Body of pancreas (tissue), 4 donors: ENCODE results near the gene ITIH5. TPM values are rescaled to one million over a fixed set of nuclear protein-coding genes. Genes with fewer than 3 reads are reported as not detected.
"Not testable (repeated sequence)": the region's sequence is repeated elsewhere in the genome, so short reads cannot be mapped to it uniquely, and the experiment has no call there.

Experiments
- ATAC-seq: fragments of 150-250 bp; one replicate; pipeline ENCODE4 v1.9.1; 2016
- DNase-seq, 4 donors: peaks; one replicate each; pipeline ENCODE4 v3.0.0-alpha.2; 2019
- H3K27ac ChIP-seq, 4 donors: fragments of 200-600 bp; sonication (generic); 1 replicate in 3 of 4; 2 replicates in 1 of 4; pipeline versions ENCODE4 v1.5.1 to v1.6.1; 2016 to 2019; ENCODE audit warnings: mild to moderate bottlenecking in 1 of 4, mixed read lengths in 1 of 4, moderate library complexity in 1 of 4
- H3K27me3 ChIP-seq, 2 donors: fragments of 200-600 bp; sonication (generic); one replicate each; pipeline ENCODE4 v1.6.0; 2016; ENCODE audit warnings: mild to moderate bottlenecking in 1 of 2
- H3K36me3 ChIP-seq, 2 donors: fragments of 200-600 bp; sonication (generic); replicated peaks in 1 of 2; 2 replicates each; pipeline ENCODE4 v1.5.1; 2016; ENCODE audit warnings: low read depth in 2 of 2; ENCODE audit not compliant: insufficient read depth in 1 of 2
- H3K4me1 ChIP-seq: fragments of 200-600 bp; sonication (generic); one replicate; pipeline ENCODE4 v1.6.0; 2016
- H3K4me3 ChIP-seq, 2 donors: fragments of 200-600 bp; sonication (generic); 1 replicate in 1 of 2; 2 replicates in 1 of 2; pipeline ENCODE4 v1.5.1; 2016 to 2019
- H3K9me3 ChIP-seq, 3 donors: fragments of 200-600 bp; sonication (generic); 1 replicate in 2 of 3; 2 replicates in 1 of 3; pipeline ENCODE4 v1.5.1; 2016
- POLR2A ChIP-seq, 3 donors: fragments of 450-650 bp; IDR thresholded peaks; one replicate each; pipeline ENCODE4 v1.6.1; 2016; ENCODE audit warnings: antibody characterized with exemption in 3 of 3, mild to moderate bottlenecking in 2 of 3
- WGBS, 2 donors: methylation state at CpG; one replicate each; pipeline ENCODE4 v1.1.5; 2017; 5-methylcytosine and 5-hydroxymethylcytosine counted together
- intact Hi-C: fragments of 100-400 bp; cut with DNase I; formaldehyde crosslinking; loops from one replicate; pipeline ENCODE4 v1.15.1; 2023
- total RNA-seq, 2 donors: library from RNA; depleted of rRNA; stranded (reverse); fragments of >200 nt; gene quantifications; one replicate each; pipeline ENCODE4 v1.1.0, GENCODE V29; 2016
- TF ChIP-seq, protein P1 (sequence below), 7 experiments: fragments of 450-650 bp in 4 of 7; fragments of 200-600 bp in 3 of 7; sonication (generic) in 3 of 7; IDR thresholded peaks; one replicate each; pipeline ENCODE4 v1.5.1; 2016 to 2019; ENCODE audit warnings: antibody characterized with exemption in 7 of 7

The ITIH5 gene
- total RNA-seq, 2 donors from 2014 or later: 8.6 to 9.9 TPM

DNA sequence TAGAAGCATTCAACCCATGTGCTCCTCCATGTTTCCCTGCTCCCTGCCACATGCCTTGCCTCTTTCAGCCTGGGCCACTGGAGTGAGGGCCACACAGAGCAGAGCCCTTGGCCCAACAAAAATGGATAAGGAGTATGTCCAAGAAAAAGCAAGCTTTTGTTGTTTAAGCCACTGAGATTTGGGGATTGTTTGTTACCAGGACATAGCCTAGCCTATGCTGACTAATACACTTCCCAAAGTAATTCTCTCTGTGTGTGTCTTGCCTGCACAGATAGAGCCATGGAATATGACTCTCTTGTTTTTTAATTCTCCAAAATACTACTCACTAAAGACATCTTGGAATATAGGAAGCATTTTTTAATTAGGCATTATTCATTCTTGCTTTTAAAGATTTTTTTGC, 22.8 kb upstream of the ITIH5 start:
- no peak overlapping the region for H3K4me3 ChIP-seq
- TF ChIP-seq, protein P1, sequence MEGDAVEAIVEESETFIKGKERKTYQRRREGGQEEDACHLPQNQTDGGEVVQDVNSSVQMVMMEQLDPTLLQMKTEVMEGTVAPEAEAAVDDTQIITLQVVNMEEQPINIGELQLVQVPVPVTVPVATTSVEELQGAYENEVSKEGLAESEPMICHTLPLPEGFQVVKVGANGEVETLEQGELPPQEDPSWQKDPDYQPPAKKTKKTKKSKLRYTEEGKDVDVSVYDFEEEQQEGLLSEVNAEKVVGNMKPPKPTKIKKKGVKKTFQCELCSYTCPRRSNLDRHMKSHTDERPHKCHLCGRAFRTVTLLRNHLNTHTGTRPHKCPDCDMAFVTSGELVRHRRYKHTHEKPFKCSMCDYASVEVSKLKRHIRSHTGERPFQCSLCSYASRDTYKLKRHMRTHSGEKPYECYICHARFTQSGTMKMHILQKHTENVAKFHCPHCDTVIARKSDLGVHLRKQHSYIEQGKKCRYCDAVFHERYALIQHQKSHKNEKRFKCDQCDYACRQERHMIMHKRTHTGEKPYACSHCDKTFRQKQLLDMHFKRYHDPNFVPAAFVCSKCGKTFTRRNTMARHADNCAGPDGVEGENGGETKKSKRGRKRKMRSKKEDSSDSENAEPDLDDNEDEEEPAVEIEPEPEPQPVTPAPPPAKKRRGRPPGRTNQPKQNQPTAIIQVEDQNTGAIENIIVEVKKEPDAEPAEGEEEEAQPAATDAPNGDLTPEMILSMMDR (IDR thresholded peaks at IDR 0.05): no peak
- no peak for TF ChIP-seq POLR2A (IDR thresholded peaks at IDR 0.05)
- no peak for DNase-seq
- H3K27me3 ChIP-seq: no peaks in the 10 kb centered on the region
- H3K4me1 ChIP-seq: no peaks in the 10 kb centered on the region
- no peaks in the 10 kb centered on the region for H3K36me3 ChIP-seq
- H3K27ac ChIP-seq: no peak overlapping the region
- ATAC-seq: no peak
- intact Hi-C loops: loop anchor here (10.0 kb wide), 1 partner anchor 165 kb away; no protein-coding TSS in a partner anchor
- no peaks in the 10 kb centered on the region for H3K9me3 ChIP-seq

DNA sequence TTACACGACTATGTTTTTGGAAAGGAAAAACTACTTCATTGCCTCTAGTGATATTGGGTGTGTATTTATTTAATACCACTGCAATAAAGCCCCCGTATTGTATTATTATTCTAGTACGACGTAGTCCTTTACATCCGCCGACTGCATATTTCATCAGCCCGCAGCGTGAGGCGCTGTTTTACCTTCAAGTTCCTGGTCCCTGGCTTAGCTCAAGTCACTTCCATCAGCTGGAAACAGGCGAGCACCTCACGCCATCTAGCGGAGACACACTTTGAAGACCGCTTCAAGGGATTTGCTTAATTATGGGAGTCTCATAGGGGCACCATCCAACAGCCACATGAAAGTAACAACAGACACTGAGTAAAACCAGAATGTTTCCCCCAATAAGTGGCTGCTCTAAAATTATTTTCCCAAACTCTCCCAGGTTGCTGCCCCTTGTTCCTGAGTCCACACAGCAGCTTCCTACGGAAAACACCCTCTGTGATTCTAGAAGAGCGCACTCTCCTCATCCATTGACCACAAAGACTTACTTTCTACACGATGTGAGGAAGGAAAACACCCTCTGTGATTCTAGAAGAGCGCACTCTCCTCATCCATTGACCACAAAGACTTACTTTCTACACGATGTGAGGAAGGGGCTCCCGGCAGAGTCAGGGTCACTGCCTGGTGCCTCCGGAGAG, 20.6 kb upstream of the ITIH5 start:
- TF ChIP-seq POLR2A (IDR thresholded peaks at IDR 0.05): no peak
- TF ChIP-seq, protein P1 (IDR thresholded peaks at IDR 0.05): peak; percentile 85 to 98 (median 91)
- intact Hi-C loops: loop anchor here (10.0 kb wide), 1 partner anchor 163 kb away; no protein-coding TSS in a partner anchor
- H3K9me3 ChIP-seq: no peaks in the 10 kb centered on the region
- no peaks in the 10 kb centered on the region for H3K4me1 ChIP-seq
- H3K27me3 ChIP-seq: no peaks in the 10 kb centered on the region
- 16 to 21% methylated on average over 20 of the region's 20 CpGs for WGBS, 2 donors
- no peaks in the 10 kb centered on the region for H3K36me3 ChIP-seq
- DNase-seq (peak; percentile 81 to 91 (median 84)), ATAC-seq (peak; percentile 86)
- peak overlapping the region in 1 of 4 donors; percentile 6 for H3K27ac ChIP-seq
- H3K4me3 ChIP-seq: no peak overlapping the region

DNA sequence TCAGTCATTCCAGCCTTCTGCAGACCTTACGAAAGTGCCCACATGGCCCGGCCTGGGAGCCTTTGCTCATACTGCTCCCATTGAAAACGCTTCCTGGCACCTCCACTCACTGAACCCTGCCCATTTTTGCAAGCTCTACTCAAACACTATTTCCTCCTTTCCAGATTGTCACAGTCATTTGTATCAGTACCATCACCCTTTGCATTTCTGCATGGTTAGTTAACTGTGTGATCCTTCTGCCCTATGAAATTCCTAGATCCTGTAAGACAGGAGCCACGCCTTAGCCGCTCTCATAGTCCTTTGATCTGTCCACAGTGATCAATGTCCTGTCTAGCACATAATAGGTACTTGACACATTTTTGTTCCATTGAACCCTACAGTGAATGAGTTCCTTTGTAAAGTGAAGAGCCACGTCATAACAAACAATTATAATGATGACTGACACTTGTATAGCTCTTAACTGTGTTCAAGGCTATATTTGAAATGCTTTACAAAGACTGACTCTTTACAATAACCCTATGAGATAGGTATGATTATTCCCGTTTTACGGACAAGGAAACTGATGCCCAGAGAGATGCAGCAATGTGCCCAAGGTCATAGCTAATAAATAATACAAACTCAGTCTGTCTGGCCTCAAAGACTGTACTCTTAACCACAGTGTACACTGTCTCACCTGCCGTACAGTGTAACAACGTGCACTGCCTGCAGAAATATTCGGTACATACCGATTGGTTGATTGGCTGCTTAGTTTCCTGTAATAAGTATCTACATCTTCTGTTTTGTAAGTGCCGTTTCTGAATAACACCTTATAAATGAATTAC, 19.8 kb upstream of the ITIH5 start:
- H3K27ac ChIP-seq: peak overlapping the region in 1 of 4 donors; percentile 6
- intact Hi-C loops: loop anchor here (10.0 kb wide), 1 partner anchor 162 kb away; no protein-coding TSS in a partner anchor
- WGBS, 2 donors: 41 to 46% methylated on average over 13 of the region's 13 CpGs
- TF ChIP-seq POLR2A (IDR thresholded peaks at IDR 0.05): no peak
- TF ChIP-seq, protein P1 (IDR thresholded peaks at IDR 0.05): no peak
- H3K4me3 ChIP-seq: no peak overlapping the region
- H3K27me3 ChIP-seq: no peaks in the 10 kb centered on the region
- DNase-seq: no peak
- H3K4me1 ChIP-seq: no peaks in the 10 kb centered on the region
- no peaks in the 10 kb centered on the region for H3K9me3 ChIP-seq
- peak; percentile 41 for ATAC-seq
- H3K36me3 ChIP-seq: no peaks in the 10 kb centered on the region

DNA sequence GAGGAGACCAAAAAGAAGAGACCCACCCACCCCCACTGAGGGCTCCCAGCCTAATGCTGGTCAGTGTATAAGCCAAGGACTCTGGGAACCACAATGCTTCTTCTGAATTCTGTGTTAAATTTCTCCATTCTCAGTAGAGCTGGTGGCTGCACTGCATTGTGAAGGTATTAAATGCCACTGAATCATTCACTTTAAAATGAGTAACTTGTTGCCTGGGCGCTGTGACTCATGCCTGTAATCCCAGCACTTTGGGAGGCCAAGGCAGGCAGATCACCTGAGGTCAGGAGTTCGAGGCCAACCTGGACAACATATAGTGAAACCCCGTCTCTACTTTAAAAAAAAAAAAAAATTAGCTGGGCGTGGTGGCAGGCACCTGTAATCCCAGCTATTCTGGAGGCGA, 13.3 kb upstream of the ITIH5 start:
- H3K4me1 ChIP-seq, H3K27me3 ChIP-seq, H3K9me3 ChIP-seq, H3K4me3 ChIP-seq, ATAC-seq, DNase-seq, H3K27ac ChIP-seq, H3K36me3 ChIP-seq: not testable (repeated sequence)
- intact Hi-C loops: loop anchor here (10.0 kb wide), 1 partner anchor 155 kb away; no protein-coding TSS in a partner anchor
- 59 to 65% methylated on average over 5 of the region's 5 CpGs for WGBS, 2 donors

DNA sequence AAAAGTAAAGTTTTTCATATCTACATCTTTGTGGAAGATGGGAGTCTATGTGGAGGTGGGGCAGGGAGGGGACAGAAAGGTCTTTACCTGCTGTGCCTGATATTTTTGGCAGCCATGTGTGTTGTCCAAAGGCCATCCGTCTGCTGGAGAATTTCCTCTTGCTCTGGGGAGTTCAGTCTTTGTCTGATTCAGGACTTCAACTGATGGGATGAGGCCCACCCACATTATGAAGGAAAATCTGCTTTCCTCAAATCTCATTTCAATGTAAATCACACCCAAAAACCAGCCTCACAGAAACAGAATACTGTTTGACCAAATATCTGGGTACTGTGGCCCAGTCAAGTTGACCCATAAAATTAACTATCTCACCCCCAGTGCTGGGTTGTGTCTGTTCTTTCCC, 12.5 kb upstream of the ITIH5 start:
- TF ChIP-seq, protein P1 (IDR thresholded peaks at IDR 0.05): no peak
- TF ChIP-seq POLR2A (IDR thresholded peaks at IDR 0.05): no peak
- 56 to 100% methylated on average over 1 of the region's 1 CpG for WGBS, 2 donors
- DNase-seq (no peak), ATAC-seq (no peak)
- H3K27me3 ChIP-seq: no peaks in the 10 kb centered on the region
- no peaks in the 10 kb centered on the region for H3K9me3 ChIP-seq
- no peak overlapping the region for H3K27ac ChIP-seq
- intact Hi-C loops: no loop called here
- no peak overlapping the region for H3K4me3 ChIP-seq
- H3K4me1 ChIP-seq: no peaks in the 10 kb centered on the region
- no peaks in the 10 kb centered on the region for H3K36me3 ChIP-seq
